GM18499 (cell line): ENCODE data around the gene BCKDHB.
A peak's percentile ranks its signal among the peaks of the same experiment; 100 is the strongest.

ENCODE experiments used
- ATAC-seq: cut with Tn5 transposase; IDR thresholded peaks from one replicate; pipeline ENCODE4 v1.9.1; 2021; ENCODE audit warnings: moderate number of reproducible peaks; ENCODE audit not compliant: insufficient read depth, unreplicated experiment

BCKDHB gene

GRCh38 chr6:80316686-80317231 lies 210.3 kb downstream of the BCKDHB start:
- no peak for ATAC-seq

DNA sequence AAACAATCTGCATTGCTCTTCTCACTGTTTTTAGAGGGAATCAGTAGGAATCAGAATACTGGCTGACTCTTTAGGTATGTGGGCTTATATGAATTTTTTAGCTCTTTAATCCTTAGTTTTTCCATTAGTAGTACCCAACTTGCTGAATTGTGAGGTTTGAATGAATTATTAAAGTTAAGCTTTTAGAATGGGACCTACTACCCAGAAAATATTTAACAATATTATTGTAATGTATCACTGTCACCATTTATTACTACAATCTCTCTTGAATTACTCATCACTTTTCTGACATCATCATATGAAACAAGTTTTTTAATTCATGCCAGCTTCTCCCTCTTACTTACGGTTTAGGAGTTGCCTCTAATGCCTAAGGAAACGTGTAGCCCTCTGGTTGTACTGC lies 212.7 kb downstream of the BCKDHB start:
- ATAC-seq: no peak

DNA sequence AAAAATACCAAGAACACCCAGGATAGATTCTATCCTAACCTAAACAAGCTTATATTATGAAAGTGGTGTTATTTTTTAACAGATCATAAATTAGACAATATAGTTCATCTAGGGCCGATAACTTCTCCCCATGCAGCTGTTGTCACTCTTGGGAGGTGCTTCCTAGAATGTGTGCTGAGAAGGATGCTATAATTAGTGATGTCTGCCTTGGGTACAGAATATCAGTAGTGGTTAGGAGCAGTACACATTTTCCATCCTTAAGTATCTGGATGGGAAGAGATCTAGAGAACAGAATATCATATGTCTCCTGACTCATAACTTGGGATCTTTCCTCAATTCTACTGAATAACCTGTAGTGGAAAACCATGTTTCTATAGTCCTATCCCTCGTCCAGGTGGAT lies 214.5 kb downstream of the BCKDHB start:
- ATAC-seq: no peak

DNA sequence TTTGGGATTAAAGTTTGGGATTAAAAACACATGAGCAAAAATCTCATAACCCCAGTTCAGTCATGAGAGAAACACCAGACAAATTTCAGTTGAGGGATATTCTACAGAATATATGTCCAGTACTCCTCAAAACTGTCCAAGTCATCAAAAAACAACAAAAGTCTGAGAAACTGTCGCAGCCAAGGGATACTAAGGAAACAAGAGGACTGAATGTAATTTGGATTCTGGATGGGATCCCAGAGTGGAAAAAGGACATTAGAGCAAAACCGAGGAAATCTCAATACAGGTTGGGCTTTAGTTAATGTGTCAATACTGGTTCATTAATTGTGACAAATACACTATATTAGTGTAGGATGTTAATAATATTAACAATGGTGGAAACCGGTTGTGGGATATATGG lies 219.3 kb downstream of the BCKDHB start:
- ATAC-seq: no peak

GRCh38 chr6:80328652-80329051 lies 222.2 kb downstream of the BCKDHB start:
- no peak for ATAC-seq

- no peak for ATAC-seq
These were observed 223.0 kb downstream of the BCKDHB start for GRCh38 chr6:80329496-80329895.

DNA sequence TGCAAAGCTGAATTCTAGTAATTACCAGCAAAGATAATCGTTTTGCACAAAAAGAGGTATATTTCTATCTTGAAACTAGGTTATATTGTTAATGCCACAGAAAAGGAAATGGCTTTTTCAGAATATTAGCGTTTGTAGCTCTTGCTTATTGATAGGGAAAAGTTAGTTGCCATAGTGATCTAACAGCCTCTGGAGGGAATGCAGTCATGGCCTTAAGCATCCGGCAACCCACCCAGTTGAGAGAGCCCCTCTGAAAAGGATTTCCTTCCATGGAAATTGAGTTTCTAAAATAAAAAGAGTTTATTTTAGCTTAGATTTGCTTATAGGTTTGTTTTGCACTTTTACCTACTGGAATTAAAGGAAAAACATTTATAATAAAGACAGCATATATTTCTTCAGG lies 224.5 kb downstream of the BCKDHB start:
- no peak for ATAC-seq

DNA sequence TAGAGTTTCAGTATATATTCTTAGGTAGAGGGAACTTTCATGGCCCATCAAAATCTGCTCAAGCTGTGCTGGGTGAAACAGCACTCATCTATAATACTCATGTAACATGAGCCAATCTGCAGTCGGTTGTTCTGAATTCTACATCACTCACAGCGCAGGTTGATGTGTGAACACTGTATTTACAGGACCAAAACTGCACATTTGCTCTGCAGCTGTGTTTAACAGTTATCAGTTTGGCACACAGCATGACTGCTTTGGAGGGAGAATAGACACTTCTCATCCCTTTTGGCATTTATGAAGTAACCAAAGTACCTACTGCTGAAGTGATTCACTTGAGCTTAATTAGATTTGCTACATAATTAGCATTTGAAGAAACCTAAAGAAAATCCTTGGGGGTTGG lies 225.1 kb downstream of the BCKDHB start:
- no peak for ATAC-seq

DNA sequence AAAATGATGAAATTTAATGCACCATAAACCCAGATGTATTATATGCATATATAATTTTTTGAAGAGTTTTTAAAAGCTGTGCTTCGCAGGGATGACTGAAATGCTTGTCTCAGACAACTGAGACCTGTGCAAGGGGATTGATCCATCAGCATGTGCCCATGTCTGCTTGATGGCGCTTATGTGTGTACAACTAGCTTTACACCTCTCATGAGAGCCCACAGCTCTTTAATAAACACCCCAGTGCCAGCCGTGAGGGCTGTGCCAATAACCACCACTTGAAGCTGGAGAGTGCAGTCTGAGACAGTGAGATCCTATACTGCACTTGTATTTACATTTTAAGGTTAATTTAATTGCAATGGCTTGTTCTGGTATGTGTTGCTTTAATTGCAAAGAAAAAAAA lies 225.5 kb downstream of the BCKDHB start:
- no peak for ATAC-seq

DNA sequence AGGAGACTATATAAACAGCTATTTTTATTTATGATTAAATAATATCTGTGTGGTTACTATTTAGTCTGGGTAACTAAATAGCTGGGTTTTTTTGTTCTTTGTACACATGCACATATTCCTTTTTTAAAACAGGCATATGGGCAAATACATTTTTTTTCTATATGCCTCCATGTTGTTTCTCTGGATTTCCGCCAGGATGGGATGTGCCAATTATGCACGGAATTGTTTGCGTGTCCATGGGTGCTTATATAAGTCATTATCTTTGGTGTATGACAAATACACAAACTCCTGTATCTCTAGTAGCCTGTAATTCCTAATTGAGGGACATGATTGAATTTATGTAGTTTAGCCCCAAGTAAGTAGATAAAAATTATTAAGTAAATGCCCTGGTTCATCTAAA lies 226.9 kb downstream of the BCKDHB start:
- no peak for ATAC-seq

DNA sequence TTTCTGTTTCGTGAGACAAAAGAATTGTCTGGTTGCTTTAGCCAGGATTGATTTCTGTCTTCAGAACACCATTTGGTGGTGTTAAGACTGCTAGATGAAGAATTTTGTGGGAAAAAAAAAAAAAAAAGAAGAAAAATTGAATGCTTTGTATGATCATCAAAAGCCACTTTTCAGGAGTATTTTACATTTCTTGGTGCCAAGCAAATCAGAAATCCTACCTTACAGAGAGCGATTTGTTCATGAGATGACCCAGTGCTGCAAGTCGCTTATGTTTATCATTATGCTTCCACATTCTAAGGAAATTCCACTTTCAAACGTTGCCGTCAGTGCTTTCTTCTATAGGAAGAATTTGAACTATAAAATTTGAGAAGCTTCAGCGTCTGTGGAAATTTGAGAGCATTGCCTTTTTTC lies 228.7 kb downstream of the BCKDHB start:
- no peak for ATAC-seq

- ATAC-seq: no peak
These were observed 230.4 kb downstream of the BCKDHB start for GRCh38 chr6:80336911-80337310.

GRCh38 chr6:80338201-80338836 lies 231.8 kb downstream of the BCKDHB start:
- ATAC-seq: peak; percentile 86

- ATAC-seq: no peak
These were observed 232.9 kb downstream of the BCKDHB start for GRCh38 chr6:80339421-80339820.

GRCh38 chr6:80340280-80340679 lies 233.8 kb downstream of the BCKDHB start:
- ATAC-seq: no peak

DNA sequence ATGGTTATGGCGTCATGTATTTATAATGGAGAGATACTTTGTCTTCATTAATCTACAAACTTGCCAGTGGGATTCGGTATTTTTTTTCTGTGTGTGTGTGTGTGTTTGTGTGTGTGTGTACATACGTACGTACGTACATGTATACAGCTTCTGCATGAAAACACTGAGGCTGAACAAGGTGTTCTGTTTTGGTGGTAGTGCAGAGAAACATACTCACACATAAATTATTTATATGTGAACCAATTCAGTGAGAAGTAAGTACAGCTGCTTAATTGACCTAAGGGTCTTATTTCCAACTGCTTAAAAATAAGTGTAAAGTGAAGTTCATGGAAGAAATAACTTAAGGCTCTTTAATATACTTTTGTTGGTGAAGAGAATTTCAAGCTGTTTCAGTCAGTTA lies 234.2 kb downstream of the BCKDHB start:
- no peak for ATAC-seq

DNA sequence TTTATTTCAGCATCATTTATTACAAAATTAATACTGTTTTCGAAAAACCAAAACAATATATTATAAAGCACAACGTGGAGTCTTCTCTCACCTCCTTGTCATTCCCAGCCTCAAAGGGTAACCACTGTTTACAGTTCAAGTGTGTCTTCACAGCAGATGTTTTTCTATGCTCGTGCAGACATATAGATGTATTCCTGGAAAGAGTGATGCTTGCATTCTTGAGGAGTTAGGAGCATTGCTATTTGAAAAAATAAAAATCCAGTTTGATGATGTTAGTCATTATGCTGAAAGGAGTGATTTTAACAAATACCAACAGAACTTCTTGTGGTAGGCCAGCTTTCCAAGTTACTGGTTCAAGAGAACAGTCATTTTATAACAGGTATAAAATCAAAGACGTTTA lies 234.9 kb downstream of the BCKDHB start:
- no peak for ATAC-seq

DNA sequence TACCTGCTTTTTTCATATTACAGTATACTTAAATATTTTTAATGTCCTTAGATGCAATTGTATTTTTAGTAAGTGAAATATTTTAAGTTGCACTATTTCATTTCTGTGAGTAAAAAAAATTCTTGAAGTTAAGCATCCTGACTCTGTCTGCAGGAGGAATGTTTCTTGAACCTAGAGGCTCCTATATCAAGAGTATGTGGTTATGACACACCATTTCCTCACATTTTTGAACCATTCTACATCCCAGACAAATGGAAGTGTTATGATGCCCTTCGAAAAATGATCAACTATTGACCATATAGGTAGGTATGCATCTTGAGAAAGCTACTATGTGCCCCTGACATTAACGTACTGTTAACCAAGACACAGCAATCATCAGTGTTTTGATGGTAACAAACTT lies 237.0 kb downstream of the BCKDHB start:
- no peak for ATAC-seq

GRCh38 chr6:80347101-80347500 lies 240.6 kb downstream of the BCKDHB start:
- no peak for ATAC-seq

DNA sequence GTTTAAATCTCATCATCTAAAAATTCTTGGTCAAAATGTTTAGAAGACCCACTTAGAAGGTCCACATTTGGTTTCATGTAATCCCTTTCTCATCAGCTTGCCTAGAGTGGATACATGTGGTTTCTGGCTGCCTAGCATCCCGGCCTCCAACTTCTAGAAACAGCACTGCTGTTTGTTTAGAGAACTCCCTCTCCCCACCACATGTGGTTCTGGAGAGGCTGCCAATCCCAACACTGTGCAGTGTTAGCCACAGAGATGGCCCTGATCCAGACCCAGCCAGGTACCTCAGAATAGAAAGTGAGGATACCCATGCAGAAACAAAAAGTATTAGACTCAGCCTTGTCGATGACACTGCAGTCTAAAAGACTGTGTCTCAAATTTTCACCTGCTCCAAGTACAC lies 241.8 kb downstream of the BCKDHB start:
- no peak for ATAC-seq

GRCh38 chr6:80356000-80356399 lies 249.5 kb downstream of the BCKDHB start:
- ATAC-seq: no peak

- ATAC-seq: no peak
These were observed 250.1 kb downstream of the BCKDHB start for GRCh38 chr6:80356545-80356944.

- ATAC-seq: no peak
These were observed 250.6 kb downstream of the BCKDHB start for GRCh38 chr6:80357081-80357480.
